OCI-LY1 (cell line): ENCODE measurements around the gene KCNG3.

Source experiments
- H2AFZ ChIP-seq: fragments of 200-600 bp; sonication (generic), shearing (Covaris generic); 2 replicates; pipeline ENCODE4 v1.6.0; 2014; ENCODE audit warnings: antibody characterized with exemption, mild to moderate bottlenecking, low read length
- H3F3A ChIP-seq: fragments of 200-600 bp; sonication (generic), shearing (Covaris generic); 2 replicates; pipeline ENCODE4 v1.6.0; 2014; ENCODE audit warnings: mild to moderate bottlenecking, antibody characterized with exemption, low read length, moderate library complexity; ENCODE audit not compliant: insufficient read depth
- H3K27ac ChIP-seq: fragments of 200-600 bp; sonication (generic); 2 replicates; pipeline ENCODE4 v1.5.1; 2014; ENCODE audit warnings: low read length, mixed run types, mild to moderate bottlenecking, low read depth; ENCODE audit not compliant: poor library complexity, severe bottlenecking
- H3K27me3 ChIP-seq: fragments of 200-600 bp; sonication (generic); 2 replicates; pipeline ENCODE4 v1.6.0; 2014; ENCODE audit warnings: antibody characterized with exemption, mild to moderate bottlenecking, low read length, moderate library complexity; ENCODE audit not compliant: insufficient read depth
- H3K36me3 ChIP-seq: fragments of 200-600 bp; sonication (generic); 2 replicates; pipeline ENCODE4 v1.6.1; 2014; ENCODE audit warnings: mild to moderate bottlenecking, antibody characterized with exemption, low read length, moderate library complexity, mixed read lengths; ENCODE audit not compliant: insufficient read depth
- H3K4me1 ChIP-seq: fragments of 200-600 bp; sonication (generic); 2 replicates; pipeline ENCODE4 v1.5.1; 2014; ENCODE audit warnings: mild to moderate bottlenecking, low read length, moderate library complexity; ENCODE audit not compliant: insufficient read depth, severe bottlenecking
- H3K4me2 ChIP-seq: fragments of 200-600 bp; sonication (generic), shearing (Covaris generic); 2 replicates; pipeline ENCODE4 v1.6.1; 2014; ENCODE audit warnings: low read length
- H3K4me3 ChIP-seq: fragments of 200-600 bp; sonication (generic); 2 replicates; pipeline ENCODE4 v1.5.1; 2014; ENCODE audit warnings: low read length, low read depth, mild to moderate bottlenecking, mixed read lengths; ENCODE audit not compliant: poor library complexity, severe bottlenecking
- H3K79me2 ChIP-seq: fragments of 200-600 bp; shearing (Covaris generic); 2 replicates; pipeline ENCODE4 v1.6.1; 2016; ENCODE audit warnings: mixed run types, low read length, mixed read lengths; ENCODE audit not compliant: insufficient read depth
- H3K9ac ChIP-seq: fragments of 200-600 bp; sonication (generic), shearing (Covaris generic); 2 replicates; pipeline ENCODE4 v1.6.1; 2014; ENCODE audit warnings: mild to moderate bottlenecking, low read length, mixed read lengths
- H3K9me2 ChIP-seq: fragments of 200-600 bp; sonication (generic), shearing (Covaris generic); 2 replicates; pipeline ENCODE4 v1.6.1; 2014; ENCODE audit warnings: low read depth, mild to moderate bottlenecking, low read length, mixed read lengths
- H3K9me3 ChIP-seq: fragments of 200-600 bp; shearing (Covaris generic); 2 replicates; pipeline ENCODE4 v1.6.1; 2014; ENCODE audit warnings: low read length, mixed read lengths
- H4K20me1 ChIP-seq: fragments of 200-600 bp; sonication (generic), shearing (Covaris generic); 2 replicates; pipeline ENCODE4 v1.6.0; 2016; ENCODE audit warnings: mild to moderate bottlenecking, low read length; ENCODE audit not compliant: insufficient read depth
- EZH2 ChIP-seq: fragments of 200-600 bp; sonication (generic), shearing (Covaris generic); IDR thresholded peaks from 2 replicates; pipeline ENCODE4 v1.8.0; 2017; ENCODE audit warnings: borderline replicate concordance, mixed run types, mild to moderate bottlenecking, antibody characterized with exemption, low read length, moderate library complexity, mixed read lengths
- TF ChIP-seq, protein P1 (sequence below): fragments of 200-600 bp; sonication (generic), shearing (Covaris generic); IDR thresholded peaks from 2 replicates; pipeline ENCODE4 v1.5.1; 2017; ENCODE audit warnings: mild to moderate bottlenecking, antibody characterized with exemption, low read length, moderate library complexity, mixed read lengths

The KCNG3 gene

DNA sequence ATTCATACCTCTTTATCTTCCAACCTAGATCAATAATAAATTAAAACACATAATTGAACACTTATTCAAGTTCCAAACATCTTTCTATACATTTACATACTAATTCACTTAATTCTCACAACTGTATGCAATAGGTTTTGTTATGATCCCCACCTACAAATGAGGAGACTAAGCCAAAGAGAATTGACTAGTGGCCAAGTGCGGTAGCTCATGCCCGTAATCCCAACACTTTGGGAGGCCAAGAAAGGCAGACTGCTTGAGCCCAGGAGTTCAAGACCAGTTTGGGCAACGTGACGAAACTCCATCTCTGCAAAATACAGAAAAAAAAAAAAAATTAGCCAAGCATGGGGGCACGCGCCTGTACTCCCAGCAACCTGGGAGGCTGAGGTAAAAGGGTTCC is 36.8 kb downstream of the KCNG3 start:
- TF ChIP-seq EZH2, result no peak
- TF ChIP-seq, protein P1, sequence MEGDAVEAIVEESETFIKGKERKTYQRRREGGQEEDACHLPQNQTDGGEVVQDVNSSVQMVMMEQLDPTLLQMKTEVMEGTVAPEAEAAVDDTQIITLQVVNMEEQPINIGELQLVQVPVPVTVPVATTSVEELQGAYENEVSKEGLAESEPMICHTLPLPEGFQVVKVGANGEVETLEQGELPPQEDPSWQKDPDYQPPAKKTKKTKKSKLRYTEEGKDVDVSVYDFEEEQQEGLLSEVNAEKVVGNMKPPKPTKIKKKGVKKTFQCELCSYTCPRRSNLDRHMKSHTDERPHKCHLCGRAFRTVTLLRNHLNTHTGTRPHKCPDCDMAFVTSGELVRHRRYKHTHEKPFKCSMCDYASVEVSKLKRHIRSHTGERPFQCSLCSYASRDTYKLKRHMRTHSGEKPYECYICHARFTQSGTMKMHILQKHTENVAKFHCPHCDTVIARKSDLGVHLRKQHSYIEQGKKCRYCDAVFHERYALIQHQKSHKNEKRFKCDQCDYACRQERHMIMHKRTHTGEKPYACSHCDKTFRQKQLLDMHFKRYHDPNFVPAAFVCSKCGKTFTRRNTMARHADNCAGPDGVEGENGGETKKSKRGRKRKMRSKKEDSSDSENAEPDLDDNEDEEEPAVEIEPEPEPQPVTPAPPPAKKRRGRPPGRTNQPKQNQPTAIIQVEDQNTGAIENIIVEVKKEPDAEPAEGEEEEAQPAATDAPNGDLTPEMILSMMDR, result no peak; the same call in 1 of the 2 replicates
- Histone ChIP-seq H3K9me3 (no peaks in the 10 kb centered on the region), H3K4me2 (no peak overlapping the region), H3K4me1 (peaks cover 14% of the 10 kb centered on the region), H4K20me1 (no peaks in the 10 kb centered on the region), H3K27me3 (no peaks in the 10 kb centered on the region), H2AFZ (no peak overlapping the region), H3K79me2 (no peaks in the 10 kb centered on the region), H3K36me3 (no peaks in the 10 kb centered on the region), H3K9ac (no peak overlapping the region), H3K27ac (no peak overlapping the region), H3F3A (no peaks in the 10 kb centered on the region), H3K4me3 (no peak overlapping the region), H3K9me2 (no peaks in the 10 kb centered on the region)

- no peaks in the 10 kb centered on the region for H3K9me3 ChIP-seq
- H3K9ac ChIP-seq, result no peak overlapping the region
- peaks cover 10% of the 10 kb centered on the region for H3K4me1 ChIP-seq
- H3K27me3 ChIP-seq, result no peaks in the 10 kb centered on the region
- H3K9me2 ChIP-seq, result no peaks in the 10 kb centered on the region
- no peaks in the 10 kb centered on the region for H3K36me3 ChIP-seq
- H2AFZ ChIP-seq, result no peak overlapping the region
- H4K20me1 ChIP-seq, result no peaks in the 10 kb centered on the region
- TF ChIP-seq, protein P1, result no peak
- no peak for TF ChIP-seq EZH2
- H3F3A ChIP-seq, result no peaks in the 10 kb centered on the region
- no peak overlapping the region for H3K4me2 ChIP-seq
- H3K4me3 ChIP-seq, result no peak overlapping the region
- no peaks in the 10 kb centered on the region for H3K79me2 ChIP-seq
- no peak overlapping the region for H3K27ac ChIP-seq
Observed at GRCh38 chr2:42456126-42456839, 37.5 kb downstream of the KCNG3 start.

GRCh38 chr2:42452545-42452944 is 41.2 kb downstream of the KCNG3 start:
- H3K36me3 ChIP-seq, result no peaks in the 10 kb centered on the region
- H2AFZ ChIP-seq, result no peak overlapping the region
- no peaks in the 10 kb centered on the region for H4K20me1 ChIP-seq
- H3K9ac ChIP-seq, result no peak overlapping the region
- no peak overlapping the region for H3K4me3 ChIP-seq
- H3K27ac ChIP-seq, result no peak overlapping the region
- no peaks in the 10 kb centered on the region for H3F3A ChIP-seq
- H3K4me2 ChIP-seq, result no peak overlapping the region
- no peaks in the 10 kb centered on the region for H3K9me2 ChIP-seq
- no peaks in the 10 kb centered on the region for H3K79me2 ChIP-seq
- no peaks in the 10 kb centered on the region for H3K4me1 ChIP-seq
- no peaks in the 10 kb centered on the region for H3K27me3 ChIP-seq
- no peaks in the 10 kb centered on the region for H3K9me3 ChIP-seq
- TF ChIP-seq, protein P1, result no peak
- no peak for TF ChIP-seq EZH2
